Lower leg skin (tissue), 3 donors: ENCODE results near the gene TMCC2.

Source experiments
- CTCF ChIP-seq, 3 donors: fragments of 450-650 bp; IDR thresholded peaks; one replicate each; pipeline ENCODE4 v1.5.1; 2016; ENCODE audit warnings: antibody characterized with exemption in 3 of 3, mild to moderate bottlenecking in 3 of 3, moderate library complexity in 2 of 3
- POLR2A ChIP-seq, 2 donors: fragments of 450-650 bp; IDR thresholded peaks; one replicate each; pipeline ENCODE4 v1.6.1; 2016 to 2017; ENCODE audit warnings: antibody characterized with exemption in 2 of 2, mild to moderate bottlenecking in 1 of 2, moderate library complexity in 1 of 2

- no peak for TF ChIP-seq POLR2A (IDR thresholded peaks at IDR 0.05)
- TF ChIP-seq CTCF (IDR thresholded peaks at IDR 0.05): no peak
Measured at GRCh38 chr1:205239078-205239477, 11.3 kb downstream of the TMCC2 start.
